ENCODE measurements around the gene UTS2.

The UTS2 gene

GRCh38 chr1:7809742-7810141 lies 43.1 kb downstream of the UTS2 start:
- DNase-seq, result no peak

- DNase-seq, result peak; percentile 38
These were observed 44.5 kb downstream of the UTS2 start for GRCh38 chr1:7808253-7808844.

GRCh38 chr1:7805460-7805859 lies 47.4 kb downstream of the UTS2 start:
- DNase-seq, result no peak
